GM18517 (cell line): ENCODE measurements around the gene UPP2.

ENCODE experiments used
- ATAC-seq: cut with Tn5 transposase; IDR thresholded peaks from one replicate; pipeline ENCODE4 v1.9.1; 2021; ENCODE audit warnings: mild to moderate bottlenecking, moderate library complexity; ENCODE audit not compliant: unreplicated experiment

Gene UPP2

DNA sequence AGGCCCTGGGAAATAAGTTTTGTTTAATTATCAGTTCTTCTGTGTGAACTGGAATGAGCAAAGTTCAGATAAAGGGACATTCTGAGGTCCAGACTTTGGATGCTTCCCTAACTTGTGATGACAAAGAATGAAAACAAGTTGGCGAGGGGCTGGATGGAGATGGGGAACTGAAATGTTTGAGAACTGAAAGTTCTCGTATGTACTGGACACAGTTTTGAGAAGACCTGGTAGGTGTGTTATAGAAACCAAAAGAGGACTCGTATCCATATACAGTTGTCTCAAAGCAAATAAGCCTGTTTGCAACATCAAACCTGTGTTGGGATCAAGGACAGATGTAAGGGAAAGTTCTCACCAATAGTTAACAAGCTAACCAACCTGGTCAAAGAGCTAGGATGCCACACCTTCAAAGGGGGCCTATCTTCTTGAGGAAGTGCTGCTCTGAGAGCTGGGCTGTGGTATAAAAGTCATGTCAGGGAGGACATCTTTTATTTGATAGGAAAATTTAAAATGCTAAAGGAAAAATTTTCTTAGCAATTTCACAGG, at the start of gene UPP2:
Gene UPP2 (plus strand): TSS at position 493 of the 543 bp plus-strand sequence. CDS start 188 bp downstream, outside the sequence.
- no peak for ATAC-seq

DNA sequence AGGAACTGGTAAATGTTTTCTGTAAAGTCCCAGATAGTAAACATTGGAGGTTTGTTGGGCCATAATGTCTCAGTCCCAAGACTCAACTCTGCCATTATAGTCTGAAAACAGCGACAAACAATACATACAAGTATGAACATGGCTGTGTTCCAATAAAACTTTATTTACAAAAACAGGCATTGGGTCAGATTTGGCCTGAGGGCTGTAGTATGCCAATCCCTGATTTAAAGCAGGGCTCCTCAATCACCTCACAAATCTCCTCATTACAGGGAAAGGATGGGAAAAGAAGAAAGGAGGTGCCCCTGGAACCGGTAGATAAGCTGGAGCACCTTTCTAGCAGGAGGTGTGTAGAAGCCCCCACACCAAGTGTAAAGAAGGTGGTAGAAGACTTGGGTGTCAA, 48.9 kb upstream of the UPP2 start:
- ATAC-seq, result no peak

DNA sequence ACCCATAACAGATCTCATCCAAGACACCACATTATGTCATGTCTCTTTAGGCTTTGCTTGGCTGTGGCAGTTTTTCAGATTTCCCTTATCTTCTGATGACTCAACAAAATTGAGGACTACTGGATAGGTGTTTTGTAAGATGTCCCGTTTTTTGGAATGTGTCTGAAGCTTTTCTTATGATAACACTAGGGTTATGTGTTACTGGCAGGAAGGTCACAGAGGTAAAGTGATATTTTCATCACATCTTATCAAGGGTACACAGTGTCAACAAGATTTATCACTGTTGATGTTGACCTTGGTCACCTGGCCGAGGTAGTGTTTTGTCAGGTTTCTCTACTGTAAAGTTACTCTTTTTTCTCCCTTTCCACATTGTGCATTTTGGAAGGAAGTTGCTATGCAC, 44.8 kb upstream of the UPP2 start:
- no peak for ATAC-seq

DNA sequence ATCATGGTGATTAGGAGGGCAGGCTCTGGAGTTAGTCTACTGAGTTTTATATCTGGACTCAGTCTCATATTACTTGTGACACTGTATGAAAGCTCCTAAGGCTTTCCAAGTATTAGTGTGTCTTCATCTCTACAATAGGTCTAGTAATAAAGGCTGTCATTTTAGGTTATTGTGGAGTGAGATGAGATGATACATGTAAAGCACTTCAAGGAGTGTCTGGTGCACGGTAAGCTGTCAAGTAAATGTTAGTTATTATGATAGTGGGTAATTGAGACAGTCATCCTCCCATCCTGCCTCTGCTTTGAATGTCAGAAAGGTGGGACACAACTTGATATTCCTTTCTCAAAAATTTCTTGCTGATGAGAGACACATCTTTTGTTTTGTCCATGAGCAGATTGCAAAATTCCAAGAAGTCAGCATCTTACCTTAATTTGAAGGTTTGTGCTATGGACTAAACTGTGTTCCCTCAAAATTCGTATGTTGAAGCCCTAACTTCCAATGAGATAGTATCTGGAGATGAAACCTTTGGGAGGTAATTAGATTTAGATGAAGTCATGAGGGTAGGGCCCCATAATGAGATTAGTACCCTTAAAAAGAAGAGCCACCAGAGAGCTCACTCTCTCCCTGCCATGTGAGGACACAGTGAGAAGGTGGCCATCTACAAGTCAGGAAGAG, 41.4 kb upstream of the UPP2 start:
- ATAC-seq, result no peak

DNA sequence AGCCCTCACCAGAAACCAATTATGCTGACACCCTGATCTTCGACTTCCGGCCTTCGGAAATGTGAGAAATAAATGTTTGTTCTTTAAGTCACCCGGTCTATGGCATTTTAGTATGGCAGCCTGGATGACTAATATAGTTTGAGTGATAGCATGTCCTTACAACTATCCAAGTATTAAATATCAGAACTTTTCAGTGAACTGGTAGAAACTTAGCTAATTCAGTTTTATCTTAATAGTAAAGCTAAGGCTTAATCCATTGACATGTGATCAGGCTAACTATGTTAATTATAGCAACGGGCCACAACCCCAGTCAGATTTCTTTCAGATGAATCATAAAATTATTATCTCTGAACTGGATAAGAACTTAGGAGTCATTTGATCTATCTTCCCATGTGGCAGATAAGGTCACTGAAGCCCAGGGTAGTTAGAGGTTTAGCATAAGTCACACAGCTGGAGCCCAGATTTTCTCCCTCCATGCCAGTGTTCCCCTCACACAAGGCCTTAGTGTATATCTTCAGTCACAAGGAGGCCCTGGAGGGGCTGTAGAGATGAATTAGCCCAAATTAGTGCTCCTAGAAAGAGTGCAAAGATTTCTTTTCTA, 40.7 kb upstream of the UPP2 start:
- no peak for ATAC-seq

DNA sequence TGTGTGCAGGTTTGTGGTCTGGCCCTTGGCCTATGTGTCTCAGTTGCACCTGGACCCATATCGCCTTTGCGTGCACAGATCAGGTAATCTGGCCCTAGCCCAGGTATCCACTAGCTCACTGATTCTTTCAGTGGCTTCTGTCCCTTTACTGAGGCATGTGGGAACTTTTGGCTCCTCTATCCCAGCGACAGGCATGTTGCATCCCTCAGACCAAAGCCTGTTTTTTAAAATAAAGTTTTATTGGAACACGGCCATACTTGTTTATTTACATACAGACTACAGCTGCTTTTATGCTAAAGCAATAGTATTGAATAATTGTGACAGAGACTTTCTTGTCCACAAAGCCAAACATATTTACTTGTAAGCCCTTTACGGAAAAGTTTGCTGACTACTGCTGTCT, 39.9 kb upstream of the UPP2 start:
- no peak for ATAC-seq

DNA sequence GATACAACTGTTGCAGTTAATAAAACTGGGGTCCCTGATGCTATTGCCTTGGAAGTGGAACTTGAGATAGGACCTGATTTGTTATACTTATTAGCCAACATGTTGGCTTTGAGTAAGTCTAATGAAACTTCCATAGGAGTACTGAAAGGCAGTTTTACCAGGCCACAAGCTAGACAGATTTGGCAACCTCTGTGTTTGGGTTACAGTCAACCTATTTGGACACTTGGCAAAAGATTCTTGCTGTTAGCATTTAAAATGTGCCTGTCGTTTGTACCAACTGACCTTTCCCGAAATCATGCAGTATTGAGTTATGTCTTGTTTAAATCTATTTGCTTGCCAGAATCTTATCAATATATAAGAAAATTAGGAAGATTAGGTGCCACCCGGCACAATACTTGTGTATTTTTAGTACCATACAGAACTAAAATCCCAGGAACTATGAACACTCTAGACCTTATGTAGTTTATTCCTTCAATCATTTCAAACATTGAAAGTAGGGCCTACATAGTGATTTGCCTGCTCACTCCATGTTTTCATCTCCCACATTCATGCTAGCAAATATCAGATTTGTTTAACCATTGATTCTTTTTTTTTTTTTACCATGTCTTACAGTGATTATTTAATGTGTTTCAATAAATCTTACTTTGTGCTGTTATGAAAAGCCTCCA, 35.5 kb upstream of the UPP2 start:
- no peak for ATAC-seq

DNA sequence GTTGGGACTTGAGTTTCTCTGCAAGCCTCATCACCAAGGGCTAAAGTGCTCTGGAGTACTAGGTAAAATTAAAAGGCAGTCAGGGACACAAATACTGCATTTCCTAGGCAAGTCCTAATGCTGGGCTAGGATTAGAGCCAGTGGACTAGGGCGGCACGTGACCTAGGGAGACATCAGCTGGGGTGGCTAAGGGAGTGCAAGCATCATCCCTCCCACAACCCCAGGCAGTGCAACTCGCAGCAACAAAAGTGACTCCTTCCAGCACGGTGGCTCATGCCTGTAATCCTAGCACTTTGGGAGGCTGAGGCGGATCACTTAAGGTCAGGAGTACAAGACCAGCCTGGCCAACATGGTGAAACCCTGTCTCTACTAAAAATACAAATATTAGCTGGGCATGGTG, 30.7 kb upstream of the UPP2 start:
- ATAC-seq, result no peak

DNA sequence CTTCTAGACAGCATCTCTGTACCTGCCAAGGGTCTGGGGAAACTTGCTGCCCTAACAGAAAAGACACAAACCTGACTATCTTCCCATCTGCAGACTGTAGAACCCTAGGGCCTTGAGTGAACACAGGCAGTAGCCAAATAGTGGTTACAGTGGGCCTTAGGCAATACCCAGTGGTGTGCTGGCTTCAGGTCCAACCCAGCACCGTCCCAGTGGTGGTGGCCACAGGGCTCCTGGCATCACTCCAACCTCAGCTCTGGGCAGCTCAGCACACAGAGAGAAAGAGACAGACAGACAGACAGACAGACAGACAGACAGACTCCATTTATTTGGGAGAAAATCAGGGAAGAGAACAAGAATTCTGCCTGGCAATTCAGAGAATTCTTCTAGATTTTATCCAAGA, 29.3 kb upstream of the UPP2 start:
- no peak for ATAC-seq

DNA sequence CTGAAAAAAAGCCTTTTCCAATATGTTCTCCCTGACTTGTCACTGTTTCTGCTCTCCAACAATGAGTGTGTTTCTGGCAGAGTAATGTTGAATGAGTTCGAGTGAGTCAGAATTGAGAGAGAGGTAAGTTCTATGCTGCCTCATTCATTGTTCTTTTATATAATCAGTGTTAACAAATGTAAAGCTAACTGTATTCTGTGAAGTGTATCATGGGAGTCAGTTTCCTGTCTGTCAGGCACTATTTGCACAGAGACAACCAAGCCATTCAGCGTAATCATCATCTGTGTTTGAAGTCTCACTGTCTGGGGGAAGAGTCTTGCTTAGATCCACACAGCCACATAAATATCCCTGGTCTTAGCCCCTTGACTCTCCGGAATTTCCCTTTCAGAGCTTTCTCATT, 22.0 kb upstream of the UPP2 start:
- ATAC-seq, result no peak

DNA sequence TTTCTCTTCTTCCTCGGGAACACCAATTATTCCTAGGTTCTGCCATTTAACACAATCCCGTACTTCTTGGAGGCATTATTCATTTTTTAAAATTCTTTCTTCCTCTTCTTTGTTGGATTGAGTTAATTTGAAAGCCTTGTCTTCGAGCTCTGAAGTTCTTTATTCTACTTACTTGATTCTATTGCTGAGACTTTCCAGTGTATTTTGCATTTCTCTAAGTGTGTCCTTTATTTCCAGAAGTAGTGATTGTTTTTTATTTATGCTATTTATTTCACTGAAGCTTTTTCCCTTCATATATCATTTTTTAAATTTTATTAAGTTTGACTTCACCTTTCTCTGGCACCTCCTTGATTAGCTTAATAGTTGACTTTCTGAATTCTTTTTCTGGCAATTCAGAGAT, 13.6 kb upstream of the UPP2 start:
- no peak for ATAC-seq

DNA sequence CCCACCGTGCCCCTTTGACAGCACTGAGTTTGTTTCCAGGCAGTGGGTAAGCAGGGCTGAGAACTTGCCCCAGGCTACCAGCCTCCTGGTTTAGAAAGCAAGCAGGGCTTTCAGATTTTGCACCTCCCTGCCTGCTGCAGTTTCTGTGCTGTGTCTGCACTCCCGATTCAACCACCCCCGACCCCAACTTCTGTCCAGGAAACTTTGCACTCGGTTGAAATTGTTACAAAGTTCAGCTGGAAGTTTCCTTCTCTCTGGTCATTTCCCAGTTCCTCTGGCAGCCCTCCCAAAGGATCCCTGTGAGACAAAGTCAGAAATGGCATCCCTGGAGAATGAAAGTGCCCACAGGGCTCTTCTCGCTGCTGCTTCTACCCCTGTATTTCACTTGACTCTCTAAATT, 12.4 kb upstream of the UPP2 start:
- no peak for ATAC-seq

DNA sequence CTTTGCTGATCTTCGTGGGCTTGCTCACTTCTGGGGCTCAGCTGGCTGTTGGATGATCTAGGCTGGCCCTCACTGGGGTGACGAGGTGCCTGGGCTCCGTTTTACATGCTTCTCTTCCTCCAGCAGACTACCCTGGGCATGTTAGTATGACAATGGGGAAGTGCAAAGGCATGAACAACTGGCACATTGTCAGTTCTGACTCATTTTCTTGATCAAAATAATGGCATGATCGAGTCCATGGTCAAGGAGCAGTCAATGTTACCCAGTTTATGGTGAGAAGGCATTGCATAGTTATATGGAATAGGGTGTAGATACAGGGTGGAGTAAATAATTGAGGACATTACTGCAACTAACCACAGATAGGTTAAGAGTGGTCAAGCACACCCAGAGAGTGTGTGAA, 10.0 kb upstream of the UPP2 start:
- no peak for ATAC-seq

DNA sequence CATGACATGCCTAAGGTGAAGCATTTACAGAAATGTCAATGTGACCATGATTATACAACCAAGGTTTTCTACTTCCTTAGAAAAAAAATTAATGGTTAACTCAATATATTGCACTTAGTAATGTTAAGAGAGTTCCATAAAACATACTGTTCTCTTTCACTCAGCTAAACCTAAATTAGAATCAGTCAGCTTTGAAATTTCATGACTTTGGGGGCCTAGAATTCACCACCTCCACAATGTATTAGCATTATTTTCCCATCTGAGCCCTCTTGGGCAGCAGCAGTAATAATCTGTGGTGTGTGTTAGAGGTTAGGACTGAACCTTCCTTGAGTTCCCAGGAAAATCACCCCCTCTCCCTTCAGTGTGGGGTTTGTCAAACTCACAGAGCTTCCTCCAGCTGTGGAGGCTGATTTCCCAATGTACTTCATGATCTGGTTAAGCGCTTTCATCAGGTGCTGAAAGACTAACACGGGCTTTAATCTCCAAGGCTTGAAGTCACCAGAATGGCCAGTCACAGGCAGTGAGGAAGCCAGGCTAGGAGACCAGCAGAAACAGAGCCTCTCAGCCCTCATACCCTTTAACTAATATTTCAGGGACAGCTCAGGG, 7.1 kb upstream of the UPP2 start:
- ATAC-seq, result no peak

DNA sequence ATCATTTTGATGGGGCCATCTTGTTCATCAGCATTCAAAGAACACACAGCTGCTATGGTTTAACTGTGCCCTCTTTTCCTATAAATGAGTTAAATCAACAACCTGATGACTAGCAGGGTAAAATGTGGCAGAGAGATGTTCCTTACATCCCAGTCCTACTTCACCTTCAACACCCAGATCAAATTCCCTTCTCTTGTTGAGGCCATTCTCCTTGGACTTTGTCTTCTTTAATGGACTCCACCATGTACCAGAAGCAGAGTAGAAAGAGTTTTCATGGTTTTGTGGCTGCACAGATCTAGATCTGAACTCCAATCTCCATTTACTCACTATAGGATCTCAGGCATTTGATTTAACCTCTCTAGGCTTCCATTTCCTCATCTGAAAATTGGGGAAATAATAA, 6.4 kb upstream of the UPP2 start:
- ATAC-seq, result no peak

DNA sequence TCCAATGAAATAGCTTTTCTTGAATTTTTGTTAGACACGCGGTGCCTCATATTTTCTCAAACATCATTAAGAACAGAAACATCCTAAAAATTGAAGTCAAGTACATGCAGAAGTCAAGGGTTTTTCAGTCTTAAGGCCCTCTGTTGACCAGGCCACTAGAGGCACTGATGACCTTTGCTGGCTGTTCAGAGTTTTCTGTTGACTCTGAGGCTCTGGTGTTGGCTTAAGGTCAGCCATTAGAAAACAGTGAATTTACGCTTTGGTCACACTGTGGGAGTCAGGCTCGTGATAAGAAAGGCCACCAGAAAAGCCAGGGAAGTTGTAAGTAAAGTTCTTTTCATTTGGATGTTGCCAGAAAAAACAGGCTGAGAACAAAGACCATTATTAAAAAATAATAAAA, 5.8 kb upstream of the UPP2 start:
- ATAC-seq, result no peak

DNA sequence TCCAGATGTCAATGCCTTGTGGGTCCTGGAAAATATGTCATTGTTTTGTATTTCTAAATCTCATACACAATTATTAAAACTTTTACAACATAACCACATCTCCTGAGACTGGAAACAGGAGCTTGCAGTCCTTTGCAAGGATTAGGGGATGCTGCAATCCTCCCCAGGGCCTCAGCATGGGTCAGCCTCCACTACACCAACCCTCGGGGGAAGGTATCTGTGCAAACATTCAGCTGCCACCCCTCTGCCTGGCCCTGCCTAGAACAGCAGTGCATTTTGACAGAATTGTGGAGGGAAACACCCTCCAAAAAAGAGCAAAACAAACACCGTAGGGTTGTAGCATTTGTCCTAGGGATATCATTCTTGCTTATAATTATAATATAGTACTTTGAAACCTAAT, 4.2 kb upstream of the UPP2 start:
- no peak for ATAC-seq

DNA sequence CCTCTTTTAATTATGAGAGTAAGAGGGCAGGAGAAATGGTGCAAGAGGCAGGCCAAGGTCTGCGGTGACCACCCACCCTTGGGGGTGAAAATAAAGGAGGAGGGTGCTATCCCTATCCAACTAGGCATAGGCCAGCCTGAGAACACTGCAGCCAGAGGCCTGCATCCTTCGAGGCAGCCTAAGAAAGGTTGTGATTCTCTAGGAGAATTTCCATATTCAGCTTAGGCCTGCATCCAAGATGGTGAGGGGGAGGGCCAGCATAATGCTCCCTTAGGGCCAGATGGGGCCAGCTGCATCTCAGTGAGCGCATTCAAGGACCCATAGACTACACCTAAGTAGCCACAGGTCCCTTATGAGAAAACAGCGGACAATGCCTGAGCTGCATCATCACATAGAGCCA, 3.5 kb upstream of the UPP2 start:
- ATAC-seq, result no peak

DNA sequence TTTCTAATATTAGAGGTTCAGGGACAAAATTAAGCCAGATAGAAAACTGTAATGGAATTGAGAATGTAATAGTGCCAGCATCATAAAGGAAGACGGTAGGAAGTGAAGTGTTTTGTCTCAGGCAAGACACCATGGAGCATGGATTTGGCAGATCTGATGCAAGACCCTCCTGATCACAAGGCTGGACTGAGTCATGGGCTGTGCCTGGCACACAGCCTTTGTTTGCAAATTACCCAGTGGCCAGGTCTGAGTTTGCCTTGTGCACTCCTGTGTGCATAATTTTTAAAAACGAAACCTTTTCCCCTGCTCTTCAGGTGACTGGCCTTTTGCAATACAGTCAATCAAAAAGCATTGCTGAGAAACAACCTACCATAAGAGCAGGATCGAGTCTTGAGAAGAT, 2.0 kb upstream of the UPP2 start:
- ATAC-seq, result no peak

DNA sequence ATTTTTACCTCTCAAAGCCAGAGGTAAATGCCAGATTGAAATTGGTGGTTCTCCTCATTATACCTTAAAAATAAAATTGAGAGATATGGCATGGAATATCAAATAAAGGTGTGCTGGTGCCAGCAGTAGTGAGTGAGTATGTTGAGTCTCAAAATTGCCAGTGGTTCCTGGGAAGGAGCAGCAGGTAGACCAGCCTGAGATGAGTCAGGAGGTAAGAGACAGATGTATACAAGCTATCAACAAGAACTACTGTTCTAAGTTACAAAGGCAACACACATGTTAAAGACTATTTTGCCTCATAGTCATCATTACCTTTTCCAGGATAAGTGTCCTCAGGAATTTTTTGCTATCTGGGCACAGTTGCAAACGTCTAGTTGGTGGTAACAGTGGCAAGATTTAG, 1.3 kb upstream of the UPP2 start:
- ATAC-seq, result no peak

DNA sequence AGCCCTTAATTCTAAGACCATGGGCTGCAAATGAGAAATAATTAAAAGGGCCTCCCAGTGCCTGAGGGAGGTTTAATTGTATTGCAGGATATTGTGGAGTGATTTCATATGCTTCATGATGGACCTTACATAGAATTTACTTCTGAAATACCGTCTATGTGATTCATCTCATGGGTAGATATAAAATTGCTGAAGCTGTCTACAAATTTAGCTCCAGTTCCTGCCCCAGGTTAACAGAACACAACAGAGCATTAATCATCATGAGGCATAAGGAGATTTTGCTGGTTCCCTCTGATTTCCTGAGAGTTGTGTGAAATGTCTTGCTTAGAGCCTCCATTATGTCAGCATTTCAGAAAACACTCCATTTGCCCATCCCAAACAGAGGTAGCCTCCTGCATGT, 770 bp downstream of the UPP2 start:
- ATAC-seq, result no peak
